CMK (cell line): ENCODE measurements around the gene ATP7B.
"Not testable (repeated sequence)": the region's sequence is repeated elsewhere in the genome, so short reads cannot be mapped to it uniquely, and the experiment has no call there.

Source experiments
- DNase-seq: peaks from one replicate; pipeline ENCODE4 v3.0.0-alpha.2; 2010; ENCODE audit warnings: low read depth

Gene ATP7B

DNA sequence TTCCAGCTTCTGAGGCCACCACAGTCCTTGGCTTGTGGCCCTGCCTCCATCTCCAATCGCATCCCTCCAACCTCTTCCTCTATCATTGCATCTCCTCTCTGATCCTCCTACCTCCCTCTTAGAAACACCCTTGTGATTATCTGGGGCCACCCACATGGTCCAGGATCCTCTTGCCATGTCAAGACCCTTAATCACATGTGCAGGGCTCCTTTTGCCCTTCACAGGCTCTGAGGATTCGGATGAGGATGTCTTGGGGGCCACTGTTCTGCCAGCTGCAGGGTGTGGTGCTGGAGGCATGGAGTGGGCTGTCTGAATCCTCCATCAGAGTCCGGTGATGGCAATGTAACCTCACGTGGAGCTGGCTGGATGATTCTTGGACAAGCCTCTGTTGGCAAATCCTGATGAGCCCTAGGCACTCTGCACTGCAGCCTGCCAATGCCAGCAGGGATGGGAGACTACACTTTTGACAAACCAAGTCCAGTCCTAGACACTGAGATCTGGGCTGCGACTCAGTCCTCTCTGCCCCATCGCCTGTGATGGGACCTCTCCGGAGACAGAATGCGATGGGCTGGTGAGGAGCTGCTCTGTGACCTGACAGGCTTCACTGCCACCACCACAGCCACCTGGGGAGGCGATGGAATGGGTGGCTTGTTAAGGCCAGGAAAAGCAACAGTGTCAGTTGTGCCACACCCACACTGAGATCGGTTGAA is 88.3 kb downstream of the ATP7B start:
- no peak for DNase-seq

DNA sequence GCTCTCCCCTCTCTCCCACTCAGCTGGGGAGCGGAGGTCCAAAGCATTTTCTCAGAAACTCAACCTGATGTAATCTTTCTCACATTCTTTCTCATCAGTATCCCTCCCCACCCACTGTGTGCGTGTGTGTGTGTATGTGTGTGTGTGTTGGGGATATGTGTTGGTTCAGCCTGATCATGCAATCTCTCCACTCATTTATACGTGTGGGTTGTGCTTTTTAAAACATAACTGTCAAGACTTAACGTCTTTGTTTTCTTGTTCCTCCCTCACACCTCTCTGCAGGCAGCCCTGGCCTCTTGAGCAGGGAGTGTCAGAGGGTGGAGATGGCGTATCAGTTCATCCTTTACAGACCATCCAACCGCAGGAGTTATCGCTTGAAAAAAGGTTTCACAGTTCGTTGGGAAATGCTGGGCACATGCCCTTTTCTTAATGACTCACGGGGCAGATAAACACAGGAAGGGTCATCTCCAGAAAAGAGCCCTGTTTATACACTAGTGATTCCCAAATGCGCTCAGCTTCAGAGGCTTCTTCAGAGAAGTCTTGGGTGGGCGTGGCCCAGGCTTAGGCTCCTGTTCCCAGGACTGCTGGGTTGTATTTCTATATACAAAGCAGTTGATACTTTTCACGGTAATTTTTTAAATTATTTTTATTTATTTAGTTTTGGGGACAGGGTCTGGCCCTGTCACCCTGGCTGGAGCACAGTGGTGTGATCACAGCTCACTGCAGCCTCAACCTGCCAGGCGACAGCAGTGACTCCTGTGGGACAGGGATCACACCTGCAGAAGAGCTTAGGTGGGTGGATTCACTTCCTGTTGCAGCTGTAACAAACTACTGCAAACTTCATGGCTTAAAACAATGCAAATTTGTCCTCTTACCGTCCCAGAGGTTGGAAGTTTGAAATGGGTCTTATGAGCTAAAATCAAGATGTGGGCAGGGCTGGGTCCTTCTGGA is 89.2 kb downstream of the ATP7B start:
- peak; percentile 91 for DNase-seq

- DNase-seq: no peak
These were observed 90.5 kb downstream of the ATP7B start for GRCh38 chr13:51920786-51921185.

DNA sequence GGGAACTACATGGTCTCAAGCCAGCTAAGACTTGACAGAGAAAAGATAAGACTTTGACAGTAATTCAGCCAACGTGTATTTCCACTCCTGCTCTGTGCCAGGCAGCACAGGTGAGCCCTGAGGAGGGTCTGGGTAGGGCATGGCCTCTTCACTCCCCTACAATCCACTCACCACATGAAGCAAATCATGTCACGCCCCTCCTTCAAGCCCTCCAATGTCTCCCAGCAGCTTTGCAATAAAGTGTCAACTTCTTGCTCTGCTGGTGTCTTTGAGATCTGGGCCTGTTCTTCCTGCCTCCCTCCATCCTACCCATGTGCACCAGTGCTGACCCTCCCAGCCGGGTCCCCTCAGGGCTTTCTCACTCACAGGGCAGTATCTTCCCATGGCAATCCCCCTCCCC is 91.0 kb downstream of the ATP7B start:
- DNase-seq: no peak

GRCh38 chr13:51919531-51919930 is 91.7 kb downstream of the ATP7B start:
- no peak for DNase-seq

- DNase-seq: no peak
These were observed 94.3 kb downstream of the ATP7B start for GRCh38 chr13:51916962-51917361.

- no peak for DNase-seq
These were observed 95.0 kb downstream of the ATP7B start for GRCh38 chr13:51916051-51916818.

GRCh38 chr13:51914137-51914493 is 97.1 kb downstream of the ATP7B start:
- DNase-seq: no peak

- DNase-seq: no peak
These were observed 97.7 kb downstream of the ATP7B start for GRCh38 chr13:51913421-51914136.

- no peak for DNase-seq
These were observed 98.6 kb downstream of the ATP7B start for GRCh38 chr13:51912511-51913225.

DNA sequence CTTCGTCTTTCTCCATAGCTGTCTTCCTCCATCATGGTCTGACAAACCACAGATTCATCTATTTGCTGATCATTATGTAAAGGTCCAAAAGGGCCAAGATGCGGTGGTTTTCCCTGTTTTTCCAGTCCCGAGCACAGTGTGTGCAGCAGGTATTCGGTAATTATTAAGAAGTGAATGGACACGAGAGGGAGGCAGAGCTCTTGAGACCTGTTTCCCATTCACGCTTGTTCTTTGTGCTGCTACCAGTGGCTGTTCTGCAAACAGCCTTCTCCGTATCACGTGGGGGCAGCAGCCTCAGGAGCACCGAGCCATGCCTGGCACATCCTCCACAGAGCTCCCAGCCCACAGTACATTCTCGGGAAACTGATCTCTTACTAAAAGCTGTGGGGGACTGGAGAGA is 99.2 kb downstream of the ATP7B start:
- no peak for DNase-seq

GRCh38 chr13:51910508-51910907 is 100.7 kb downstream of the ATP7B start:
- DNase-seq: no peak

GRCh38 chr13:51909265-51909664 is 102.0 kb downstream of the ATP7B start:
- DNase-seq: not testable (repeated sequence)

- DNase-seq: no peak
These were observed 104.1 kb downstream of the ATP7B start for GRCh38 chr13:51907040-51907732.

DNA sequence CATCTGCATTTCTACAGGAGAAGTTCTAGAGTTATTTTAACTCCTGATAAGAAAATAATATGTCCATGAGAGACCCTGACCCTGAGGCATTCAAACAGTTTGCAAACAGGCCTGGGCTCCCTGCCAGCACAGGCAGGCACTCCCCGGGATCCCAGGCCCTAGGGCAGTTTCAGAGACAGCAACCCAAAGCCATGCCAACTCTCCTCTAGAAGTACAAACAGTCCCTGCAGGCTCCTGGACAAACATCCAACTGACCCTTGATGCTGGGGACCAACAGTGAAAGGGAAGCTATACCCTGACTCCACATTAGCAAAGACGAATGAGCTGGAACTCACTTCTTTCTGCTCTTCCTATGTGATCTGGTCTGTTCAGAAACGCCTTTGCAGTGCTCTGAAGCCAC is 104.7 kb downstream of the ATP7B start:
- DNase-seq: no peak

DNA sequence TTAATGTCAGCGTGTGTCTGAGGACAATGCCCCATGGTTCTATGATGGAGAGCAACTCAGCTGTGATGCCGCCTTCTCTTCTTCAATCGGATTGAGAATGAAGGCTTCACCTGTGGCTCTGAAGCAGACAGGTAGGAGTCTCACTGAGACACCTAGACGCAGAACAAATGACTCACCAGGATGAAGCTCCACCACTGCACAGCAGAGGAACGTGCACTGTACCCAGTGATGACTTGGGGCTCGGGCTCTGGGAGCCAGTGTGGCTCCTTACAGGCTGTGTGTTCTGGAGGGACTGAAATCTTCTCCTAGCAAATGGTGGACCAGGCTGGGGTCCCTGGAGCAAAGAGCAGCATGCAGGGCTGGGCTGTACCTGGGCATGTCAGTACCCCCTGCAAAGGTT is 105.5 kb downstream of the ATP7B start:
- DNase-seq: no peak

DNA sequence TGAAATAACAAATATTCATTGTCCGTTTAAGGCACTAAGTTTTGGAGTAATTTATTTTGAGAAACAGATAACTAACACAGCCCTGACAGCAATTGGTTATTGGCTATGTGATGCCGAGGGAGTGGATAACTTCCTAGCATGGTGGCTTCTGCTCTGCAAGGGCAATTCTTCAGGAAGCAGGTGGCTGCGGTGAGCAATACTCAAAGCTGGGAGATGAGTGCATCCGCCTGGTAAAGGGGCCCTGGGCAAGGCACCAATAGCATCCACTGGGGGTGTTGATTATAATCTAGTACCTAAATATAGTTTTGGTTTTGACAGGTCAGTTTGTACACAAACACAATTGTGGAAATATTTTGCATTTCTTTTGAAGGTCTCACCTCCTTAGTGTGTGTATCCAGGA is 108.5 kb downstream of the ATP7B start:
- no peak for DNase-seq

DNA sequence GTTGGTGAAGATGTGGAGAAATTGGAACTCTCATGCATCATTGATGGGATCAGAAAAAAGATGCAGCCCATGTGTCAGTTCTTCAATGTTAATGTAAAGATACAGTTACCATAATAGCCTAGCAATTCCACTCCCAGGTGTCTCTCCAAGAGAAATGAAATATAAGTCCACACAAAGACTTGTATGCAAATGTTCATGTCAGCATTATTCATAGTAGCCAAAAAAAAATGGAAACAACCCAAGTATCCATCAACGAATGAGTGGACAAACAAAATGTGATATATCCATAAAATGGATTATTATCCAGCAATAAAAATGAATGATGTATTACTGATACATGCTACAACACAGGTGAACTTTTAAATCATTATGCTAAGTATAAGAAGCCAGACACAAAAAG is 110.8 kb downstream of the ATP7B start:
- no peak for DNase-seq

- peak; percentile 50 for DNase-seq
These were observed 115.1 kb downstream of the ATP7B start for GRCh38 chr13:51895906-51896888.
